Testis (tissue), 3 donors: ENCODE results near the gene TMEM44. TPM values are rescaled to one million over a fixed set of nuclear protein-coding genes. Genes with fewer than 3 reads are reported as not detected.

Experiments
- DNase-seq: peaks from one replicate; pipeline ENCODE4 v3.0.0-alpha.2; 2019
- H3K27ac ChIP-seq, 2 donors: fragments of 200-600 bp; sonication (generic); one replicate each; pipeline ENCODE4 v1.5.1; 2019
- H3K27me3 ChIP-seq: fragments of 200-600 bp; sonication (generic); one replicate; pipeline ENCODE4 v1.5.1; 2019
- H3K36me3 ChIP-seq: fragments of 200-600 bp; sonication (generic); one replicate; pipeline ENCODE4 v1.5.1; 2017; ENCODE audit warnings: low read depth; ENCODE audit errors: missing control alignments
- H3K4me1 ChIP-seq: fragments of 200-600 bp; sonication (generic); one replicate; pipeline ENCODE4 v1.5.1; 2019
- H3K4me3 ChIP-seq, 2 donors: fragments of 200-600 bp; sonication (generic); one replicate each; pipeline ENCODE4 v1.5.1; 2017 to 2019
- H3K9me3 ChIP-seq: fragments of 200-600 bp; sonication (generic); one replicate; pipeline ENCODE4 v1.5.1; 2017
- CTCF ChIP-seq, 3 experiments: fragments of 450-650 bp in 2 of 3; fragments of 200-600 bp in 1 of 3; sonication (generic) in 1 of 3; IDR thresholded peaks; one replicate each; pipeline ENCODE4 v1.5.1; 2016 to 2019; ENCODE audit warnings: antibody characterized with exemption in 3 of 3, mild to moderate bottlenecking in 2 of 3, moderate library complexity in 1 of 3
- POLR2A ChIP-seq: fragments of 450-650 bp; IDR thresholded peaks from one replicate; pipeline ENCODE4 v1.6.1; 2017; ENCODE audit warnings: antibody characterized with exemption, mild to moderate bottlenecking, moderate library complexity
- WGBS, 2 donors: methylation state at CpG; one replicate each; pipeline ENCODE4 v1.1.5; 2018; 5-methylcytosine and 5-hydroxymethylcytosine counted together
- intact Hi-C: fragments of 100-400 bp; cut with DNase I; formaldehyde crosslinking; loops from one replicate; pipeline ENCODE4 v1.15.1; 2023; ENCODE audit warnings: low total_unique reads
- polyA plus RNA-seq: library from polyadenylated mRNA; stranded (reverse); fragments of 350-450 nt; fragmentation: Illumina TruSeq; extraction: RNeasy Lipid Tissue Mini Kit (QIAGEN cat#74804); gene quantifications from one replicate; pipeline ENCODE4 v1.2.3, GENCODE V29; 2014; ENCODE audit warnings: low read depth, low replicate concordance; ENCODE audit not compliant: insufficient read depth
- total RNA-seq, 2 donors: library from RNA; depleted of rRNA; stranded (reverse); fragments of >200 nt; gene quantifications; one replicate each; pipeline ENCODE4 v1.2.3, GENCODE V29; 2016

TMEM44 gene
- total and polyA plus RNA-seq, 3 donors from 2014 or later: 6.8 to 14.9 (median 10.7) TPM

GRCh38 chr3:194565597-194566190, 67.5 kb downstream of the TMEM44 start:
- WGBS, 2 donors: 46 to 56% methylated on average over 9 of the region's 9 CpGs
- Histone ChIP-seq H3K4me1 (no peaks in the 10 kb centered on the region), H3K36me3 (no peaks in the 10 kb centered on the region), H3K9me3 (no peaks in the 10 kb centered on the region), H3K27me3 (no peaks in the 10 kb centered on the region), H3K27ac (no peak overlapping the region), H3K4me3 (no peak overlapping the region)
- TF ChIP-seq CTCF (IDR thresholded peaks at IDR 0.05): no peak
- no peak for DNase-seq
- intact Hi-C loops: no loop called here

- WGBS, 2 donors: 59 to 69% methylated on average over 2 of the region's 2 CpGs
- Histone ChIP-seq H3K4me1 (no peaks in the 10 kb centered on the region), H3K4me3 (no peak overlapping the region), H3K9me3 (no peaks in the 10 kb centered on the region), H3K36me3 (no peaks in the 10 kb centered on the region), H3K27ac (no peak overlapping the region), H3K27me3 (no peaks in the 10 kb centered on the region)
- TF ChIP-seq CTCF (IDR thresholded peaks at IDR 0.05): no peak
- TF ChIP-seq POLR2A: no peak
- intact Hi-C loops: no loop called here
- DNase-seq: no peak
Observed at GRCh38 chr3:194562986-194563385, 70.2 kb downstream of the TMEM44 start.

GRCh38 chr3:194561306-194561974, 71.8 kb downstream of the TMEM44 start:
- H3K4me3 ChIP-seq: no peak overlapping the region
- peaks cover 3% of the 10 kb centered on the region for H3K4me1 ChIP-seq
- no peaks in the 10 kb centered on the region for H3K27me3 ChIP-seq
- intact Hi-C loops: no loop called here
- H3K9me3 ChIP-seq: no peaks in the 10 kb centered on the region
- TF ChIP-seq POLR2A (no peak), CTCF (IDR thresholded peaks at IDR 0.05) (no peak)
- DNase-seq: no peak
- H3K27ac ChIP-seq: peak overlapping the region in 1 of 2 donors; percentile 12
- no peaks in the 10 kb centered on the region for H3K36me3 ChIP-seq
- 55 to 58% methylated on average over 7 of the region's 7 CpGs for WGBS, 2 donors

GRCh38 chr3:194560047-194560446, 73.2 kb downstream of the TMEM44 start:
- Histone ChIP-seq H3K27ac (no peak overlapping the region), H3K27me3 (no peaks in the 10 kb centered on the region), H3K4me1 (peaks cover 7% of the 10 kb centered on the region), H3K4me3 (no peak overlapping the region), H3K9me3 (no peaks in the 10 kb centered on the region), H3K36me3 (no peaks in the 10 kb centered on the region)
- no peak for TF ChIP-seq CTCF (IDR thresholded peaks at IDR 0.05)
- TF ChIP-seq POLR2A: no peak
- WGBS, 2 donors: 96 to 97% methylated on average over 5 to 7 of the region's 7 CpGs
- DNase-seq: no peak
- intact Hi-C loops: no loop called here

GRCh38 chr3:194559530-194559929, 73.7 kb downstream of the TMEM44 start:
- no peaks in the 10 kb centered on the region for H3K27me3 ChIP-seq
- no peak for TF ChIP-seq POLR2A
- TF ChIP-seq CTCF (IDR thresholded peaks at IDR 0.05): no peak
- no peak for DNase-seq
- H3K4me3 ChIP-seq: no peak overlapping the region
- no peaks in the 10 kb centered on the region for H3K9me3 ChIP-seq
- intact Hi-C loops: no loop called here
- peaks cover 7% of the 10 kb centered on the region for H3K4me1 ChIP-seq
- H3K36me3 ChIP-seq: no peaks in the 10 kb centered on the region
- WGBS, 2 donors: 90 to 93% methylated on average over 5 of the region's 5 CpGs
- H3K27ac ChIP-seq: no peak overlapping the region
